Progenitor cell of endocrine pancreas (in vitro differentiated cells): ENCODE measurements around the gene CDH9. TPM values are rescaled to one million over a fixed set of nuclear protein-coding genes. Genes with fewer than 3 reads are reported as not detected.

Experiments
- DNase-seq: peaks from one replicate; pipeline ENCODE4 v3.0.0; 2021; ENCODE audit warnings: low spot score; ENCODE audit not compliant: unreplicated experiment
- H3K27ac Mint-ChIP-seq: 2 replicates; pipeline ENCODE4 v1.8.0; 2021; ENCODE audit warnings: mild to moderate bottlenecking, moderate library complexity, mixed read lengths
- H3K27me3 Mint-ChIP-seq: 2 replicates; pipeline ENCODE4 v1.8.0; 2021; ENCODE audit warnings: mixed read lengths
- H3K36me3 Mint-ChIP-seq: 2 replicates; pipeline ENCODE4 v1.8.0; 2022; ENCODE audit warnings: mixed read lengths; ENCODE audit not compliant: insufficient read depth
- H3K4me1 Mint-ChIP-seq: 2 replicates; pipeline ENCODE4 v1.8.0; 2021; ENCODE audit warnings: low read depth, mixed read lengths
- H3K4me3 Mint-ChIP-seq: 2 replicates; pipeline ENCODE4 v1.8.0; 2021; ENCODE audit warnings: low read depth, mild to moderate bottlenecking, moderate library complexity, mixed read lengths
- H3K9me3 Mint-ChIP-seq: 2 replicates; pipeline ENCODE4 v1.8.0; 2021; ENCODE audit warnings: low read depth, mixed read lengths
- long read RNA-seq: library from polyadenylated mRNA; unstranded; transcript quantifications from one replicate; pipeline ENCODE4 v2.0.0, GENCODE V29; 2020
- total RNA-seq: library from RNA; stranded (reverse); gene quantifications from 2 replicates; pipeline ENCODE4 v1.2.1, GENCODE V29; 2021
- TF ChIP-seq, protein P1 (sequence below): fragments of 200-600 bp; sonication (generic); IDR thresholded peaks from one replicate; pipeline ENCODE4 v1.5.0; 2021; ENCODE audit warnings: antibody characterized with exemption, mild to moderate bottlenecking; ENCODE audit not compliant: unreplicated experiment

CDH9 gene
- not detected in 2 replicates for total RNA-seq
- long read RNA-seq, result 0 reads

- TF ChIP-seq, protein P1, sequence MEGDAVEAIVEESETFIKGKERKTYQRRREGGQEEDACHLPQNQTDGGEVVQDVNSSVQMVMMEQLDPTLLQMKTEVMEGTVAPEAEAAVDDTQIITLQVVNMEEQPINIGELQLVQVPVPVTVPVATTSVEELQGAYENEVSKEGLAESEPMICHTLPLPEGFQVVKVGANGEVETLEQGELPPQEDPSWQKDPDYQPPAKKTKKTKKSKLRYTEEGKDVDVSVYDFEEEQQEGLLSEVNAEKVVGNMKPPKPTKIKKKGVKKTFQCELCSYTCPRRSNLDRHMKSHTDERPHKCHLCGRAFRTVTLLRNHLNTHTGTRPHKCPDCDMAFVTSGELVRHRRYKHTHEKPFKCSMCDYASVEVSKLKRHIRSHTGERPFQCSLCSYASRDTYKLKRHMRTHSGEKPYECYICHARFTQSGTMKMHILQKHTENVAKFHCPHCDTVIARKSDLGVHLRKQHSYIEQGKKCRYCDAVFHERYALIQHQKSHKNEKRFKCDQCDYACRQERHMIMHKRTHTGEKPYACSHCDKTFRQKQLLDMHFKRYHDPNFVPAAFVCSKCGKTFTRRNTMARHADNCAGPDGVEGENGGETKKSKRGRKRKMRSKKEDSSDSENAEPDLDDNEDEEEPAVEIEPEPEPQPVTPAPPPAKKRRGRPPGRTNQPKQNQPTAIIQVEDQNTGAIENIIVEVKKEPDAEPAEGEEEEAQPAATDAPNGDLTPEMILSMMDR, result no peak
- H3K4me3 Mint-ChIP-seq, result peak within 1 kb of the TSS; percentile 54
- H3K36me3 Mint-ChIP-seq, result no peaks in the 10 kb centered on the region
- H3K4me1 Mint-ChIP-seq, result peaks cover 6% of the 10 kb centered on the region
- no peaks in the 10 kb centered on the region for H3K9me3 Mint-ChIP-seq
- H3K27me3 Mint-ChIP-seq, result no peaks in the 10 kb centered on the region
- no peak for DNase-seq
- no peak within 1 kb of the TSS for H3K27ac Mint-ChIP-seq
Measured at GRCh38 chr5:27038476-27038875, at the start of gene CDH9. Gene CDH9, minus strand, starts transcription at chr5:27038586. Its CDS starts 50,253 bp downstream, at chr5:26988333.

- Mint-ChIP-seq H3K27ac (no peak overlapping the region), H3K4me1 (no peaks in the 10 kb centered on the region), H3K9me3 (no peaks in the 10 kb centered on the region), H3K27me3 (no peaks in the 10 kb centered on the region), H3K4me3 (no peak overlapping the region), H3K36me3 (no peaks in the 10 kb centered on the region)
- TF ChIP-seq, protein P1, result no peak
- DNase-seq, result no peak
Measured at GRCh38 chr5:27087747-27088146, 49.4 kb upstream of the CDH9 start.

DNA sequence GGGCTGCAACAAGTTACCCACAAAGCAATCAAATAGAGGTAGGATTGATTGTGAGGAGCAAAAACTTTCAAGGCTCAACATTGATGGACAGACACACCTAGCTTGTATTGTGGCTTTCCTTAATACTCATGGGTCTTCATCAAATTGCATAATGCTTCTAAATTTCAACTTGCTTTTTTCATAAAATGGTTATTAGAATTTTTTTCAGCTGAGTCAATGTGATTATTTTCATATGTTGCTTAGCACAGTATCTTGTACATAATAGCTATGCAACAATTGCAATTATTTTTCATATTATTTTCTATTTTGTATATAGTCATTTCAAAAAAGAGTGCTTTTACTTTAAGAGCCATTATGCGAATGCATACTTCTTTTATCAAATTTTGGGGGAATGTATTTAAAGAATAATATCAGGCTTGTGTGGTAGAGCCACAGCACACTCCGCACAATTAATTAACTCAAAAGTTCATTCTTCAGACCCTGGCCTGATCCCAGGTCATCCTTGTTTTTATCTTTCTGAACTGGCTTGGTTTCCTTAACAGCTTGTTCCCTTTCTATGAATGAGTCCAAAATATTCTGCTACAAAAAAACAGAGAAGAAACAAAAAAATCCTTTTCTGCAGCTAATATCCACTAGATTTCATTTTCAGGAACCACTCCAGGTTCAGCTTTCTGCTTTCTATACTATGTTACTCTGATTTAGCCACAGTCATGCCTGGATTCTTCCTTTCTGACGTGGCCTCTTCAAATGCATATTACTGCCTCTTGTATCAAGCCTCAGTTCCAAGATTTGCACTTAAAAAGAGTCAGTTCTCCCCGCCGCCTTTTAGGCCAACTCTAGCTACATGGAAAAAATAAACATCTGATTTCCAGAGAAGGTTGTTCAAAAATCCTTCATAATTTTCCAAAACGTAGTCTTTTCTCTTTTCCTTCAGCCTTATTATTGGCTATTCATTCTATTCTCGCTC lies 45.3 kb upstream of the CDH9 start:
- H3K27ac Mint-ChIP-seq, result no peak overlapping the region
- no peaks in the 10 kb centered on the region for H3K4me1 Mint-ChIP-seq
- peaks cover 4% of the 10 kb centered on the region for H3K9me3 Mint-ChIP-seq
- TF ChIP-seq, protein P1, result no peak
- H3K4me3 Mint-ChIP-seq, result no peak overlapping the region
- H3K27me3 Mint-ChIP-seq, result no peaks in the 10 kb centered on the region
- H3K36me3 Mint-ChIP-seq, result no peaks in the 10 kb centered on the region
- no peak for DNase-seq

- Mint-ChIP-seq H3K4me3 (no peak overlapping the region), H3K9me3 (peaks cover 12% of the 10 kb centered on the region), H3K27me3 (no peaks in the 10 kb centered on the region), H3K4me1 (no peaks in the 10 kb centered on the region), H3K36me3 (no peaks in the 10 kb centered on the region), H3K27ac (no peak overlapping the region)
- TF ChIP-seq, protein P1, result no peak
- no peak for DNase-seq
Measured at GRCh38 chr5:27080147-27080546, 41.8 kb upstream of the CDH9 start.

- TF ChIP-seq, protein P1, result no peak
- no peaks in the 10 kb centered on the region for H3K36me3 Mint-ChIP-seq
- H3K27ac Mint-ChIP-seq, result no peak overlapping the region
- peaks cover 2% of the 10 kb centered on the region for H3K4me1 Mint-ChIP-seq
- no peaks in the 10 kb centered on the region for H3K9me3 Mint-ChIP-seq
- H3K4me3 Mint-ChIP-seq, result no peak overlapping the region
- DNase-seq, result no peak
- H3K27me3 Mint-ChIP-seq, result no peaks in the 10 kb centered on the region
Measured at GRCh38 chr5:27062451-27062850, 24.1 kb upstream of the CDH9 start.
